ENCODE data around the gene SNX10. TPM values are rescaled to one million over a fixed set of nuclear protein-coding genes. Genes with fewer than 3 reads are reported as not detected.

The SNX10 gene
- total RNA-seq, 1 experiment from 2014 or later: not detected

- no peak for DNase-seq (ENCODE audit: low spot score)
Observed at GRCh38 chr7:26399736-26400135, 108.1 kb downstream of the SNX10 start.

GRCh38 chr7:26403640-26404039 is 112.0 kb downstream of the SNX10 start:
- DNase-seq (ENCODE audit: low spot score): no peak

GRCh38 chr7:26404189-26404996 is 112.7 kb downstream of the SNX10 start:
- no peak for DNase-seq (ENCODE audit: low spot score)

- DNase-seq (ENCODE audit: low spot score): no peak
Observed at GRCh38 chr7:26406433-26406832, 114.8 kb downstream of the SNX10 start.

GRCh38 chr7:26409661-26410547 is 118.2 kb downstream of the SNX10 start:
- no peak for DNase-seq (ENCODE audit: low spot score)

GRCh38 chr7:26413007-26413691 is 121.5 kb downstream of the SNX10 start:
- no peak for DNase-seq (ENCODE audit: low spot score)

- DNase-seq (ENCODE audit: low spot score): no peak
Observed at GRCh38 chr7:26416004-26416403, 124.3 kb downstream of the SNX10 start.

- no peak for DNase-seq (ENCODE audit: low spot score)
Observed at GRCh38 chr7:26417911-26418413, 126.3 kb downstream of the SNX10 start.

- DNase-seq (ENCODE audit: low spot score): no peak
Observed at GRCh38 chr7:26419198-26419597, 127.5 kb downstream of the SNX10 start.

GRCh38 chr7:26420422-26421019 is 128.9 kb downstream of the SNX10 start:
- DNase-seq (ENCODE audit: low spot score): no peak

- no peak for DNase-seq (ENCODE audit: low spot score)
Observed at GRCh38 chr7:26422761-26423160, 131.1 kb downstream of the SNX10 start.

- no peak for DNase-seq (ENCODE audit: low spot score)
Observed at GRCh38 chr7:26423436-26423835, 131.8 kb downstream of the SNX10 start.

Other genes starting within 250 kb of the SNX10 start
- gene NFE2L3, start 139.7 kb upstream of the SNX10 start, total RNA-seq (2014; rRNA removed; shearing (Covaris generic)): 43.7 and 45.3 TPM in 2 replicates
- gene HNRNPA2B1, start 91.1 kb upstream of the SNX10 start, total RNA-seq (2014; rRNA removed; shearing (Covaris generic)): 237 and 272 TPM in 2 replicates
- 154 and 163 TPM in 2 replicates for gene CBX3, start 90.1 kb upstream of the SNX10 start, total RNA-seq (2014; rRNA removed; shearing (Covaris generic))